PC-3 (cell line): Measurements from ENCODE around the gene ACAP3. TPM values are rescaled to one million over a fixed set of nuclear protein-coding genes. Genes with fewer than 3 reads are reported as not detected.

ENCODE experiments used
- ATAC-seq: fragments of 200-7000 bp; cut with Tn5 transposase; 2 replicates; pipeline ENCODE4 v1.9.1; 2020; ENCODE audit warnings: mild to moderate bottlenecking, moderate library complexity
- BruUV-seq: library from RNA; stranded (reverse); fragments of 400-500 nt; replicated peaks from 2 replicates; lab custom pipeline; 2021; lab: Mats Ljungman, UMichigan
- CTCF ChIA-PET: fragments of 300-600 bp; sonication (Branson Sonifier 250); formaldehyde crosslinking; loops from one replicate; lab custom pipeline; 2022; ENCODE audit warnings: antibody characterized with exemption; lab: Charles Lee
- POLR2A ChIA-PET: fragments of 300-600 bp; sonication (Branson Sonifier 250); formaldehyde crosslinking; loops from one replicate; lab custom pipeline; 2022; ENCODE audit warnings: antibody characterized with exemption; ENCODE audit not compliant: unreplicated experiment; lab: Charles Lee
- DNase-seq: peaks from one replicate; pipeline ENCODE4 v3.0.0-alpha.2; 2015
- H2AFZ ChIP-seq: fragments of 300-600 bp; sonication (generic); 2 replicates; pipeline ENCODE4 v1.6.0; 2016; ENCODE audit warnings: antibody characterized with exemption, low read length
- H3F3A ChIP-seq: fragments of 300-600 bp; sonication (generic); one replicate; pipeline ENCODE4 v1.6.0; 2017; ENCODE audit warnings: antibody characterized with exemption, low read length, control low read depth, mild to moderate bottlenecking; ENCODE audit not compliant: unreplicated experiment
- H3K27ac ChIP-seq: fragments of 300-600 bp; sonication (generic); 2 replicates; pipeline ENCODE4 v1.5.1; 2016; ENCODE audit warnings: mild to moderate bottlenecking, low read length
- H3K27me3 ChIP-seq: fragments of 300-600 bp; sonication (generic); 2 replicates; pipeline ENCODE4 v1.6.1; 2016; ENCODE audit warnings: low read length, mixed read lengths
- H3K36me3 ChIP-seq: fragments of 300-600 bp; sonication (generic); 2 replicates; pipeline ENCODE4 v1.6.1; 2016; ENCODE audit warnings: low read depth, mixed run types, low read length, mixed read lengths
- H3K4me1 ChIP-seq: fragments of 300-600 bp; sonication (generic); 2 replicates; pipeline ENCODE4 v1.5.1; 2016; ENCODE audit warnings: low read length; ENCODE audit not compliant: insufficient read depth
- H3K4me2 ChIP-seq: fragments of 300-600 bp; sonication (generic); 2 replicates; pipeline ENCODE4 v1.6.0; 2016; ENCODE audit warnings: low read length
- H3K4me3 ChIP-seq: fragments of 300-600 bp; sonication (generic); 2 replicates; pipeline ENCODE4 v1.5.1; 2016; ENCODE audit warnings: mild to moderate bottlenecking, low read length, mixed read lengths
- H3K79me2 ChIP-seq: fragments of 300-600 bp; sonication (generic); 2 replicates; pipeline ENCODE4 v1.6.1; 2017; ENCODE audit warnings: low read length, mixed read lengths
- H3K9ac ChIP-seq: fragments of 300-600 bp; sonication (generic); 2 replicates; pipeline ENCODE4 v1.6.0; 2016; ENCODE audit warnings: mild to moderate bottlenecking, low read length
- H3K9me2 ChIP-seq: fragments of 300-600 bp; sonication (generic); replicated peaks from 2 replicates; pipeline ENCODE4 v1.6.1; 2016; ENCODE audit warnings: mixed run types, low read length, mixed read lengths
- H3K9me3 ChIP-seq: fragments of 300-600 bp; sonication (generic); 2 replicates; pipeline ENCODE4 v1.6.1; 2016; ENCODE audit warnings: low read length, mixed read lengths
- H4K20me1 ChIP-seq: fragments of 300-600 bp; sonication (generic); 2 replicates; pipeline ENCODE4 v1.6.1; 2016; ENCODE audit warnings: low read length, mixed read lengths
- EZH2 ChIP-seq: fragments of 300-600 bp; sonication (generic); IDR thresholded peaks from one replicate; pipeline ENCODE4 v1.6.1; 2017; ENCODE audit warnings: antibody characterized with exemption, mild to moderate bottlenecking, low read length; ENCODE audit not compliant: unreplicated experiment
- EZH2phosphoT487 ChIP-seq: fragments of 300-600 bp; sonication (generic); IDR thresholded peaks from 2 replicates; pipeline ENCODE4 v1.6.1; 2018; ENCODE audit warnings: mild to moderate bottlenecking, antibody characterized with exemption, low read length, borderline replicate concordance
- intact Hi-C: fragments of 100-400 bp; cut with micrococcal nuclease; formaldehyde crosslinking; loops from 2 replicates; pipeline ENCODE4 v1.9.0; 2023
- total RNA-seq: library from RNA; depleted of rRNA; stranded (reverse); fragments of >200 nt; gene quantifications from 2 replicates; pipeline ENCODE4 v1.2.3, GENCODE V29; 2014
- TF ChIP-seq, protein P1 (sequence below): fragments of 300-600 bp; sonication (generic); conservative IDR thresholded peaks from 2 replicates; pipeline ENCODE4 v1.5.1; 2017; ENCODE audit warnings: antibody characterized with exemption, low read depth, mild to moderate bottlenecking, low read length

The ACAP3 gene
- total RNA-seq, 1 experiment from 2014 or later = 116 TPM

GRCh38 chr1:1298861-1299685, 8.7 kb downstream of the ACAP3 start:
- POLR2A ChIA-PET = no interaction called here
- no peak for TF ChIP-seq EZH2phosphoT487
- TF ChIP-seq, protein P1, sequence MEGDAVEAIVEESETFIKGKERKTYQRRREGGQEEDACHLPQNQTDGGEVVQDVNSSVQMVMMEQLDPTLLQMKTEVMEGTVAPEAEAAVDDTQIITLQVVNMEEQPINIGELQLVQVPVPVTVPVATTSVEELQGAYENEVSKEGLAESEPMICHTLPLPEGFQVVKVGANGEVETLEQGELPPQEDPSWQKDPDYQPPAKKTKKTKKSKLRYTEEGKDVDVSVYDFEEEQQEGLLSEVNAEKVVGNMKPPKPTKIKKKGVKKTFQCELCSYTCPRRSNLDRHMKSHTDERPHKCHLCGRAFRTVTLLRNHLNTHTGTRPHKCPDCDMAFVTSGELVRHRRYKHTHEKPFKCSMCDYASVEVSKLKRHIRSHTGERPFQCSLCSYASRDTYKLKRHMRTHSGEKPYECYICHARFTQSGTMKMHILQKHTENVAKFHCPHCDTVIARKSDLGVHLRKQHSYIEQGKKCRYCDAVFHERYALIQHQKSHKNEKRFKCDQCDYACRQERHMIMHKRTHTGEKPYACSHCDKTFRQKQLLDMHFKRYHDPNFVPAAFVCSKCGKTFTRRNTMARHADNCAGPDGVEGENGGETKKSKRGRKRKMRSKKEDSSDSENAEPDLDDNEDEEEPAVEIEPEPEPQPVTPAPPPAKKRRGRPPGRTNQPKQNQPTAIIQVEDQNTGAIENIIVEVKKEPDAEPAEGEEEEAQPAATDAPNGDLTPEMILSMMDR = no peak
- TF ChIP-seq EZH2 = no peak
- DNase-seq (no peak), ATAC-seq (no peak)
- H3K4me3 ChIP-seq = no peak overlapping the region
- no peak overlapping the region for H3K27ac ChIP-seq
- BruUV-seq = no TSS peak
- H3K36me3 ChIP-seq = no peaks in the 10 kb centered on the region
- H3K4me2 ChIP-seq = no peak overlapping the region
- H3K79me2 ChIP-seq = peaks cover 6% of the 10 kb centered on the region
- no peaks in the 10 kb centered on the region for H3K9me3 ChIP-seq
- no peak overlapping the region for H3K9ac ChIP-seq
- CTCF ChIA-PET = no interaction called here
- intact Hi-C loops = no loop called here
- no peaks in the 10 kb centered on the region for H3K27me3 ChIP-seq
- no peaks in the 10 kb centered on the region for H3K9me2 ChIP-seq
- H4K20me1 ChIP-seq = no peaks in the 10 kb centered on the region
- H3F3A ChIP-seq = no peaks in the 10 kb centered on the region
- H2AFZ ChIP-seq = no peak overlapping the region
- no peaks in the 10 kb centered on the region for H3K4me1 ChIP-seq

- H3K27ac ChIP-seq = no peak overlapping the region
- H3K4me3 ChIP-seq = no peak overlapping the region
- H2AFZ ChIP-seq = no peak overlapping the region
- DNase-seq = no peak
- H4K20me1 ChIP-seq = no peaks in the 10 kb centered on the region
- TF ChIP-seq, protein P1 = no peak
- TF ChIP-seq EZH2 (no peak), EZH2phosphoT487 (no peak)
- H3K79me2 ChIP-seq = no peaks in the 10 kb centered on the region
- H3F3A ChIP-seq = no peaks in the 10 kb centered on the region
- CTCF ChIA-PET = no interaction called here
- H3K9me2 ChIP-seq = no peaks in the 10 kb centered on the region
- no peak overlapping the region for H3K4me2 ChIP-seq
- POLR2A ChIA-PET = no interaction called here
- ATAC-seq = no peak
- H3K36me3 ChIP-seq = no peaks in the 10 kb centered on the region
- H3K4me1 ChIP-seq = no peaks in the 10 kb centered on the region
- no peak overlapping the region for H3K9ac ChIP-seq
- intact Hi-C loops = no loop called here
- BruUV-seq = no TSS peak
- no peaks in the 10 kb centered on the region for H3K27me3 ChIP-seq
- no peaks in the 10 kb centered on the region for H3K9me3 ChIP-seq
Measured at GRCh38 chr1:1297802-1298424, 9.8 kb downstream of the ACAP3 start.
